Measurements from ENCODE around the gene HMGXB4.

DNA sequence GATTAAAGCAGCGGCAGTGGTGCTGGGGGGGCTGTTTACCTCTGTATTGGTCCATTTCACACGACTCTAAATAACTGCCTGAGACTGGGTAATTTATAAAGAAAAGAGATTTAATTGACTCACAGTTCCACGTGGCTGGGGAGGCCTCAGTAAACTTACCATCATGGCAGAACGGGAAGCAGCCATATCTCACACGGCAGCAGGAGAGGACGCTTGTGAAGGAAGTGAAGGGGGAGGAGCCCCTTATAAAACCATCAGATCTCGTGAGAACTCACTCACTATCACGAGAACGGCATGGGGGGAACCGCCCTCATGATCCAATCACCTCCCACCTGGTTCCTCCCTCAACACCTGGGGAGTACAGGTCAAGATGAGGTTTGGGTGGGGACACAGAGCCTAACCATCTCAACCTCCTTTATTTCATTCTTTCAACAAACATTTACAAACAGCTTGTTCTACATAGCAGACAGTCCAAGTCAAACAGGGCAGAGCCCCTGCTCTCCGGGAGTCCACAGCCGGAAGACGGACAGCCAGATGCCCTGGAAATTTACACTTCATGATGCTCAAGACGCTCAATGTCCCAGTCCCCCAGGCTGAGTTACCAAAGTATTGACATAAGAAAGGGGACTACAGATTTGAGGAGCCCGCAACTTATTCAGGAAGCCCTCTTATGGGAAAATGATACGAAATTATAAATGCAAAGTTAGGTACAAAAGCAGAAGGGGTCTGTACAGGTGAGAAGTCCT, 26.3 kb upstream of the HMGXB4 start:
- TF ChIP-seq YY1 (IDR thresholded peaks at IDR 0.05; ENCODE audit: insufficient read depth, insufficient read length): no peak
- no peak for TF ChIP-seq ZNF274 (IDR thresholded peaks at IDR 0.05; ENCODE audit: low read depth, low read length)
- no peak for TF ChIP-seq SUZ12 (IDR thresholded peaks at IDR 0.05; ENCODE audit: extremely low read depth, insufficient read depth, insufficient read length)
